NCI-H128 (cell line): ENCODE results near the gene TRPV2.

Experiments
- DNase-seq: peaks from one replicate; lab custom pipeline; 2025; ENCODE audit not compliant: unreplicated experiment; lab: John Stamatoyannopoulos, UW

The TRPV2 gene

DNA sequence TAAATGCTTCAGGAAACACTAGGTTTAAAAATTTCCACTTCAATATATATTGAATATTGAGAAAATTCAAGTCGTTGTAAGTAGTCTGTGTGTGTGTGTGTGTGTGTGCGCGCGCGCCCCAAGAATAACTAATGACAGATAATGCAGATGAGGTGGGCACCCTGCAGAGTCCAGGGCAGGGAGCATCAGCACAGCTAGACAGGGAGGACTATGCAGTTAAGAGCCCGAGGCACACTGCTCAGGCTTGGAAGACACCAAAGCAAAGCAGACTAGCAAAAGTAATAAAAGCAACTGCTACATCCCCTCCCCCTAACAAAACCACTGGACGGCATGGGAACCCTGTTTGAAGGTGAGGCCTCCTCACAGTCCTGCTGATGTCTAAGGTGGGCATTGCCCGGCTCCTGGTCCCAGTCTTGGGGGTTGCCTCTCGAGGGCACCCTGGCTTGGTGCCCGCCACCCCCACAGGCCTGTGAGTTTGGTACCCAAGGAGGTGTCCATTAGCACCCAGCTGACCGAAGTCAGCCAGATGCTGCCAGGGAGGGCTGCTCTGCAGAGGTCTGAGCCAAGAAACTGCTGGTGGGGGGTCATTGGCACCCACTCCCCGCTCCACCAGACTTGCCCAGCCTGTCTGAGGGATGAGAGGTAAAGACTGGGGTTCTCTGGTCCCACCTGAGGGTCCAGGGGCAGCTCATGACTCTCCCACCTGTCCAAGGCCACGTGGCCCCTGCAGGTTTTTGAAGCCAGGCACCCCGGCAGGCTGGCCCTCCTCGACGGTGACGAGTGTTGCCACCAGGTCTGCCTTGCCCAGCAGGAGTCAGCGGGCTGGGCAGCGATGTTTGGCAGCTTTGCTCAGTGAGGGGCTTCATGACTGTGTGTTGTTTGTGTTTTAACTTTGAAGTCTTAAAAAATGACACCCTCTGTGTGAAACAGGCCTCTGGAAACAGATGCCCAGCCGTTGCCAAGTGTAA is 58.0 kb downstream of the TRPV2 start:
- no peak for DNase-seq

DNA sequence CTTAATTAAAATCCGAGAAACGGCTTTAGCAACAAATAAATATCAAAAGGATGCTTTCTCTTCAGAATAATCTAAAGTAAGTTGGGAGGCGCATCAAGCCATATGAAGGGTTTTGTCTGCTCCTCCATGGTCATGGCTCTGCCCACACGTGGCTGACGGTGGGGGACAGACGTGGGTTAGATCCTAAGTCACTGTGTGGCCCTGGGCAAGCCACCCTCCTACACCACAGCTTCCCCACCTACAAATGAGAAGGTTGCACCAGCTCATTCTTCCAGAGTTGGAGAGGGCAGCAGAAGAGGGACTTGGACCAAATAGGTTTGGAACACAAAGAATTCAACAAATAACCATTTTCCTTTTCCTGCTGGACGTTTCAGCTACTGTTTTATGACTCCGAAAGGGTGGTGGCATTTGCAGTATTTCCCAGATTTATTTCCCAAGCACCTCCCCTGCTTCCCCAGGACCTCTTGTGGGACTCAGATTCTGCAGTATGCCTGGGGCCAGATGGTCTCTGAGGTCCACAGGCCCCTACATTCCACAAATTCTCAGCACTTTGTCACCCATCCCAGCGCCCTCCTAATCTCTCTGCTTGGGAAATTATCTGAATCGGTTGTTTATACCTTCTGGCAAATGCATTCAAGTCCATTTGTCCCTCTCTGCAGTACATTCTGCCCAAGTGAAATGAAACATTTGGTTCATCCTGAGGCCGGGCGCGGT is 58.8 kb downstream of the TRPV2 start:
- no peak for DNase-seq

GRCh38 chr17:16475179-16475704 is 59.9 kb downstream of the TRPV2 start:
- DNase-seq: no peak

- no peak for DNase-seq
Observed at GRCh38 chr17:16477255-16477654, 61.9 kb downstream of the TRPV2 start.

DNA sequence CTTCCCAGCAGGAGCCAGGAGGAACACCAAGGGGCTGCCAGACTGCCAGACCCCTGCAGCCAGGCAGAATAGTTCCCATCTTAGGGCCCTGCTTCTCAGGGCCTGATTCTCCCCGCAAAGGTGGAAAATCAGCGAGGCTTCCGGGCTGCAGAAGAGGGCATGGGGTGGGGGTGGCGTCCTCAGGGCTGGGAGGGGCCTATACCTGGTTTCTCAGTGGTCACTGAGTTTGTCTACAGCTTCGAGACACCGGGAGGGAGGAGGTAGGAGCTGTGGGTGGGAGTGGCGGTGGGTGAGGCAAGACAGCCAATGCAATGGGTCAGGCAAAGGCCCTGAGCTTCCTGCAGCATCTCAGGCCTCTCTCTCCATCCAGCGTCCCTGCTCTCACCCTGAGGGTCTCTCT is 62.3 kb downstream of the TRPV2 start:
- no peak for DNase-seq

DNA sequence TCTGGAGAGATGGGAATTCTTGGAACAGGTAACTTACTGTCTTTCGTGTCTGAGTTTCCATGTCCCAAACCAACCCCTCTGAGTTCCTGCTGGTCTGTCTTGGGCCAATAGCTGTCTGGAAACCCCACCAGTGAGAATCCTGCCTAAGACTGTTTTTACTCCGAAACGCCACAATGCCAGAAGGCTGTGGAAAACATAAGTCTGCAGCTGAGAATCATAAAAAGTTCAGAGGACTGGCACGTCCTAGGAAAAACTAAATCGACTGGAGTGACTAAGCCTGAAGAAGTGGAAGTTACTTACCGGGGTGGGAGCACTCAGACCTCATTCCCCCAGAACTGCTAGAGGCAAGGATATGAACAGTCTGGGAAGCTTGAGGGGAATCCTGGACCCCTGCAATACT is 63.3 kb downstream of the TRPV2 start:
- no peak for DNase-seq

DNA sequence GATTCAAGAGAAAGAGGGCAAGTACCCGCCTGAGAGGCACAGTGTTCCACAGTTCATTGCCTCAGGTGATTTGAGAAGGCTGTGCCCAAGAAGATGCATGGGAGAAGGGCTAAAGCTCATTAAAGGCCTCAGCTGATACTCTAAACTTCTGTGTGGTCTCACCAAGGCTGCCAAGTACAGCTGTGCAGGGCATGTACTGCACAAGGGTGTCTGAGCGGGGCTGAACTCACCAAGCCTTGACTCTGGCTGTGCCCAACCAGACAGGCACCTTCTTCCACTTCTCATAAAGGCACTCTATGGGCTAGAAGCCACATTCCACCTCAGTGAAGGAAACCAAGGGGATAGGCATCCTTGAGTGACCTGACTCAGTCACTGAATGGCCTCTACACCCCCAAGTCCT is 63.9 kb downstream of the TRPV2 start:
- no peak for DNase-seq

DNA sequence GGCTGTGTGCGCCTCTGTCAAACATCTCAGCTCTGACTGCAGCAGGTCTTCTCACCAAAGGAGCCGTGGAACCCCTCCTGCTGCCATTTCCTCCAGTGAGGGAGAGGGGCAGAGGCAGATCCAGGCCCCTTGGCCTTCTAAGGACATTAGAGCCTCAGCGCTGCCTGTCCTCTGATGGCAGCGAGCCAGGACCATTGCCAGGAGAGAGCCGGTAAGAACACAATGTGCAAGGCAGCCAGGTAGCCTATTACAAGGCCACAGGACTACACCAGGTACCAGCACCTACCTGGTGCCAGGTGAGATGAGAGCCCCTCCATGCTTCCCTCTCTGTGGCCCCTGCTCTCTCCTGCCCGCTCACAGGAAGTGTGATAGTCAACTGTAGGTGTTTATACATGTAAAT is 65.6 kb downstream of the TRPV2 start:
- no peak for DNase-seq

GRCh38 chr17:16482253-16482652 is 66.9 kb downstream of the TRPV2 start:
- DNase-seq: no peak

DNA sequence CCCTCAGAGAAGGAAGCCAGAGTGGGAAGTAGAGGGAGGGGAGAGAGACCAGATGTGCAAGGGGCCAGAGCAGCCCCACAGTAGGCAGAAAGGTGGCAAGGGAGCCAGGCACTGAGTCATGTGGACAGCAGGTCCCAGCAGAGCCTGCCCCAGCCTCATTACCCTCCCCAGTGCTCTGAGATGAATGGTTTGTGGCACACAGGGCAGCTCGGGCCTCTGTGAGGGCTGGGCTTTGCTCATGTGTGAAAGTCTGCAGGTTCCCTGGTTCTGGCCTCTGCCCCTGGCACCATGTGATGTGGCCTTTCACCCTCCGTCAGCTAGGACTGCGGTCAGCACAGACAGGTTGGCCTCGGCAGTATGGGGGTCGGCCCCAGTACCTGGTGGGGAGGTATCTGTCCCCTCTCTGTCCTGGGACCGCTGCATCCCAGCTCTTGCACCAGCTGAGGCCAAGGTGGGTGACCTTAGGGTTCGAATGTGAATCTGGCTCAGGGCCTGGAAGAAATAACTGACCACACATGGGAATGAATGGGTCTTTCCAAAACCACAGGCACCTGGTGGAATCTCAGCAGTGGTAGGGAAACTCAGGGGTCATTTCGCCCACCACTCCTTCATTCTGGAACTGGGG is 67.8 kb downstream of the TRPV2 start:
- DNase-seq: no peak

GRCh38 chr17:16484445-16485175 is 69.2 kb downstream of the TRPV2 start:
- DNase-seq: no peak
